ENCODE data around the gene SMIM44.

The SMIM44 gene

DNA sequence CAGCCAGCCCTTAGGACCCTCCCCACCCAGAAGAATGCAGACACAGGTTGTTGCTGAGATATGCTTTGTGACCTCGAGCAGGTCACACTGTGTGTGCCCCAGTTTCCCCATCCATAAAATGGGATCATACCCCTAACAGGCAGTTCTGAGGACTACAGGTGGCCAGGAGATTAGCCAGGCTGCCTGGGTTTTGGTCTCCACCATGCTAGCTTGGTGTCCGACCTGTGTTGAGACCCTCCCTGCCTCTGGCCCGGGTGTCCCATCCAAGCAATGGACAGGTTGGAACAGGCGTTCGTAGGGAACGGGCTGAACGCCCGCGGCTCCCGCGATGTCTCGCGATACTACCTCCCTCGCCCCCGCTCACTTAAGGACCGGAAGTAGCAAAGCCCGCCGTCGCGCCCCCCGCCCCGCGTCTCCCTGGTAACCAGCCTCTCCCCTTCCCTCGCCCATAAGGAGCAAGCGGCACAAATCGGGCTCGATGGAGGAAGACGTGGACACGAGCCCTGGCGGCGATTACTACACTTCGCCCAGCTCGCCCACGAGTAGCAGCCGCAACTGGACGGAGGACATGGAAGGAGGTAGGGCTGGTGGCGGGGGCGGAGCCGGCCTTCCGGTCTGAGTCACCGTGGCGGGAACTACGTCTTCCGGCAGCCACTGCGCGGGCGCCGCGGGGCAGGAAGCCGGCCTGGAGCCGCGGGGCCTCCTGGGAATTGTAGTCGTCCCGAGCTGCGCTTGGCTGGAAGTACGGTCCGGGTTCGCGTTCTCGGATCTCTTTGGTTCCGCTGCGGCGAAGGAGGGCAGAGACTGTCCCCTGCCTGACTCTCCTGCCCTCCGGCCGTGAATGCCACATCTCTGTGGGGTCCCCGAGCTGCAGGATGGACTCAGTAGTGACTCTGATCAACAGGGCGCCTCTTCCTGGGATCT, 48.3 kb downstream of the SMIM44 start:
- DNase-seq (ENCODE audit: low spot score) = peak; percentile 99
- in situ Hi-C loops (cut with MboI; ENCODE audit: low sequenced_read_pairs, unreplicated experiment) = loop anchor here (5.0 kb wide), 1 partner anchor 108 kb away; no protein-coding TSS in a partner anchor
- no peak for TF ChIP-seq CTCF (IDR thresholded peaks at IDR 0.05; ENCODE audit: borderline replicate concordance, control extremely low read depth, extremely low read depth, insufficient read depth, missing control alignments)

DNA sequence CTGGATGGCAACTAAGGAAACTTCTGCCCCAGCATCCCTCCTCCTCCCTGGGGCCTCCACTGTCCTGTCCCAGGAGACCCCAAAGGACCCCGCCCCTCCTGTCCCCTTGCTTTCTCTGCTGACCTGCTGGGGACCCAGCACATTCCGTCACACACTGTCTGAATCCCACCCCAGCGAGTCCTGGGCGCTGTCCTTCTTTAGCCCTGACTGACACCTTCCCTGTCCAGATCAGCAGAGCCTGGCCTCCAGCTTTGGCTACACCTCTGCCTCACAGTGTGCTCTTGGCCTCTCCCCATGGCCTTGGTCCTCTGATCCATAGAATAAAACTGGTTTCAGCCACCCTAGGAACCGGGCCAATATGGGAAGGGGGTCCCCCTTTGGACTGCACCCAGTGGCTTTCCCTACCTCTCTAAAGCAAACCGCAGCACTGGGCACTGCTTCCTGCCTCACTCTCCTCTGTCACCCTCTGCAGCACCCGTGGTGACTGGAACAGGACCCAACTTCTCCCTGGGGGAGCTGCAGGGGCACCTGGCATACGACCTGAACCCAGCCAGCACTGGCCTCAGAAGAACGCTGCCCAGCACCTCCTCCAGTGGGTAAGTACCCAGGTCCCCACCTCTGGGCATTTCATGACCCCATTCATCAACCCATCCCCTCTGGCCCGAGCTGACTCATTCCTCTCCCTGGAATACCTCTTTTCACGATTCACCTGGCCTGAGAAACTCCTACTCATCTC, 49.3 kb downstream of the SMIM44 start:
- TF ChIP-seq CTCF (IDR thresholded peaks at IDR 0.05; ENCODE audit: borderline replicate concordance, control extremely low read depth, extremely low read depth, insufficient read depth, missing control alignments) = no peak
- no peak for DNase-seq (ENCODE audit: low spot score)

GRCh38 chr19:3433313-3433712, 49.9 kb downstream of the SMIM44 start:
- DNase-seq (ENCODE audit: low spot score) = no peak
- TF ChIP-seq CTCF (IDR thresholded peaks at IDR 0.05; ENCODE audit: borderline replicate concordance, control extremely low read depth, extremely low read depth, insufficient read depth, missing control alignments) = no peak
- in situ Hi-C loops (cut with MboI; ENCODE audit: low sequenced_read_pairs, unreplicated experiment) = loop anchor here (5.0 kb wide), 1 partner anchor 106 kb away; no protein-coding TSS in a partner anchor

More for the DNA sequence above, 49.3 kb downstream of the SMIM44 start:
- in situ Hi-C loops (cut with MboI; ENCODE audit: low sequenced_read_pairs, unreplicated experiment) = loop anchor here (5.0 kb wide), 1 partner anchor 107 kb away; no protein-coding TSS in a partner anchor

Data from GM13976 (cell line).